Activated T-helper 1 cell treated with Interleukin-2 at 50 U/mL for 16 hours (primary cell): Measurements from ENCODE around the gene PDXP.
"Not testable (repeated sequence)": the region's sequence is repeated elsewhere in the genome, so short reads cannot be mapped to it uniquely, and the experiment has no call there.

Source experiments
- DNase-seq: peaks from one replicate; pipeline ENCODE4 v3.0.0-alpha.2; 2020; ENCODE audit warnings: low read depth

PDXP gene

DNA sequence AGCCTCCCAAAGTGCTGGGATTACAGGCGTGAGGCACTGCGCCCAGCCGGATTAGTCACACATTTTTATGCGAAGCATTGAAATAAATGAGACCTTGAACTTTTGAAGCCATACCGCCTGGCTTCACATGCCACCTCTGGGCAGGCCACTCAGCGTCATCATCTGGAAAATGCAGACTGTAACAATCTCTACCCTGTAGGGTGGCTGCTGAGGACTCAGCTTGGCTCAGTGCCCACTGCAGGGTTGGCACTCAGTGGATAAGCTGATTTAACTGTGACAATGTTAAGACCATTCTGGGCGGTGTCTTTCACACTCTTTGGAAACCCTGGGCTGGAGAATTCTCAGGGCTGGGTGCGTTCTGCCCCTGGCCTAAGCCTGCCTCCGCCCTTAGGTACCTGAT, 10.6 kb upstream of the PDXP start:
- no peak for DNase-seq

DNA sequence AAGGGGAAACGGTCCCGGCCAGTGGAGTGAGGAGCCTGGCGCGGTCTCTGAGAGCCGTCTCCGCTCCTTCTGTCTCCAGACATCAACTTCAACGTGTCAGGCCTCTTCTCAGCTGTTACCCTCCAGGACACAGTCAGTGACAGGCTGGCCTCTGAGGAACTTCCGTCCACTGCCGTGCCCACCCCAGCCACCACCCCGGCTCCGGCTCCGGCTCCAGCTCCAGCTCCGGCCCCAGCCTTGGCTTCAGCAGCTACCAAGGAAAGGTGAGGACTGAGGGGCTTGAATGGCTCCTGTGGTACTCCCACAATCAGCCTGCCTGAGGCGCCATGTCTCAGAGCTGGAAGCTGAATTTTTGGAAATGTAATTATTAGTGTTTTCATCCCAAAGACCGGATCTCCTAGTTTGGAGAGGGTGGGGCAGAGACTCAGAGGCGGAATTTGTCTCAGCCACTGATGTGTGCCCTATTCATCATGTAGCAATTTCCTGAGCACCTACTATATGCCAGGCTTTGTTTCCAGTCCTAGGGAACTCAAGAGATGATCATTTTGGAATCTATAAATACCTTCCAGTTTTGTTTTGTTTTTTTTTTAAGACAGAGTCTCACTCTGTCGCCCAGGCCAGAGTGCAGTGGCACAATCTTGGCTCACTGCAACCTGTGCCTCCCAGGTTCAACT, 7.9 kb upstream of the PDXP start:
- no peak for DNase-seq

DNA sequence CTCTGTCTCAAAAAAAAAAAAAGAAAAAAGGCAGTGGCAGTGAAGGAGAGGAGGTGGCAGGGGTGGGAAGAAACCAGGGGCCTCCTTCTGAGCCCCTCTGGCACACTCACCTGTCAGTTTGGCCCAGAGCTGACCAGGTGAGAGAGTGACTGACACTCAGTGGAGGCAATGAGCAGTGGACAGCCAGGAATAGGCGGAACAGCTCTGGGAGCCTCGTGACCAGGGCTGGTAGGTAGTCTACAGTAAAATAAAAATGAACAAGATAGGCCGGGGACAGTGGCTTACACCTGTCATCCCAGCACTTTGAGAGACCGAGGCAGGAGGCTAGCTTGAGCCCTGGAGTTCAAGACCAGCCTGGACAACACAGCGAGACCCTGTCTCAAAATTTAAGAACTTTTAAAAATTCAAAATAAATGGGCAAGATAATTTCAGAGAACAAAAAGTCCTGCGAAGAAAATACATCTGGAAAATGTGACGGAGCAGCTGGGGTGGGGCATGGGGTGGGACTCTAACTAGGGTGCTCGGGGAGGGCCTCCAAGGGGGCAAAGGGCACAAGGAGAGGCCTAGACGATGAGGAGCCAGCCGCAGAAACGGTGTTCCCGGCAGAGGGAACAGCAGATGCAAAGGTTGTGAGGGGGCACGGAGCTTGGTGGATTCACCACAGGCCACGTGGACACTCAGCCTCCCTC, 3.8 kb upstream of the PDXP start:
- no peak for DNase-seq

DNA sequence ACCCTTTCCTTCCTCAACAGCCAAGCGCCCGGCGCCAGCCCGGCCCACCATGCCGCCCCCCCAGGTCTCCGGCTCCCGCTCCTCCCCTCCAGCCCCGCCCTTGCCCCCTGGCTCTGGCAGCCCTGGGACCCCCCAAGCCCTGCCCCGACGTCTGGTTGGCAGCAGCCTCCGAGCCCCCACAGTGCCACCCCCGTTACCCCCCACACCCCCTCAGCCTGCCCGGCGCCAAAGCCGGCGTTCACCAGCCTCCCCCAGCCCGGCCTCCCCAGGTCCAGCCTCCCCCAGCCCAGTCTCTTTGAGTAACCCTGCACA, 3.3 kb upstream of the PDXP start:
- DNase-seq = no peak

DNA sequence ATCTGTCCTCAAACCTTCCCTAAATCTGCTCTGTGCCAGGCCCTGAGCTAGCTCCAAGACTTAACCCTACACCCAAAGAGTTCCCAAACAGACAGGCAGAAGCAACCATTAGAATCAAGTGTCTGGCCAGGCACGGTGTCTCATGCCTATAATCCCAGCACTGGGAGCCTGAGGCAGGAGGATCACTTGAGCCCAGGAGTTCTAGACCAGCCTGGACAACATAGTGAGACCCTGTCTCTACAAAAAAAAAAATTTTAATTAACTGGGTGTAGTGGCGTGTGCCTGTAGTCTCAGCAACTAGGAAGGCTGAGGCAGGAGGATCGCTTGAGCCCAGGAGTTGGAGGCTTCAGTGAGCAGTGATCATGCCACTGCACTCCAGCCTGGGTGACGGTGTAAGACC, 1.9 kb upstream of the PDXP start:
- not testable (repeated sequence) for DNase-seq

DNA sequence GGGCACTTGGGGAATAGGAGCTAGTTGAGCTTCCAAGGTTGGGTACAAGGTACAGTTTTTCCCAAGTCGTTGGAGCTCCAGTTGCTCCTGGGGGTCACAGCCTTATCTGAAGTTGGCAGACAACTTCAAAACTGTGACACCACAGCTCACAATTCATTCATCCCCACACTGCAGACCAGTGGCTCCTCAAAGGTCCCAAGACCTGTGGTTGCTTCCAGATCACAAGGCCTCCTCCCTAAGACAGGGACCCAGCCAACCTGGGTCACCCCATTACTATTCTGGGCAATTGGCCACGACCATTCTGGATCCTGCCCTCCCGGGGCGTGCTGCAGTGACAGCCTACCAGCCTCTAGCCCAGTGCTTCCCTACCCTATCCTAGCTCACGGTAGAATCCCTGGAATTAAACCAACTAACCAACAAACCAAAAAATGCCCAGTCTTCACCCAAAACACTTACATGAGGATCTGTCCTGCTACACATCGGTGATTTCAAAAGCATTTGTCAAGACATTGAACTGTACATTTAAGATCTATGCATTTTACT, 862 bp upstream of the PDXP start:
- DNase-seq = no peak

DNA sequence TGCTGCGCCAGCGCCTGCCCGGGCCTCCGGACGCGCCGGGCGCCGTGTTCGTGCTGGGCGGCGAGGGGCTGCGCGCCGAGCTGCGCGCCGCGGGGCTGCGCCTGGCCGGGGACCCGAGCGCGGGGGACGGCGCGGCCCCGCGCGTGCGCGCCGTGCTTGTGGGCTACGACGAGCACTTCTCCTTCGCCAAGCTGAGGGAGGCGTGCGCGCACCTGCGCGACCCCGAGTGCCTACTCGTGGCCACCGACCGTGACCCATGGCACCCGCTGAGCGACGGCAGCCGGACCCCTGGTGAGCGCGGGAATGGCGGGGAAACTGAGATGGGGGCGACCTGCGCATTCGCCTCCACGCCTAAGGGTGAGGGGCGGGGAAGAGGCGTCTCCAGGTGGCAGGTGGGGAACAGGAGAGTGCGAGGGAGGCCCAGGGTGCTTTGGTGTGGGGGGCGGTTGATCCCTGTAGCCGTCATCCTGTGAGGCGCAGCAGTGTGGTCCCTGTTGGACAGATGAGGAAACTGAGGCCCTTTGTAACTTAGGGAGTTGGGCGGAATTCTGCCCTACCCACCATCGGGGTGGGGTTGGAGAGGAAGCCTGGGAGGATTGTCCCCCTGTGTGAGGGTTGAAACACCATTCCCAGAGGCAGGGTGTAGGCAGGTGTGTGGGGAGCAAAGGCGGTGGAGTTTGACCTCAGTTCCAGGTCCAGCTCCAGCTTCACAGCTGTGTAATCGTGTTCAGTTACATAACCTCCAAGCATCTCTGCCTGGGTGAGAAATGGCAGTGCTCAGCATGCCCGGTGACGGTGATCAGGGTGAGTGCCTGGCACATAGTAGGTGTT, 758 bp downstream of the PDXP start:
- no peak for DNase-seq

DNA sequence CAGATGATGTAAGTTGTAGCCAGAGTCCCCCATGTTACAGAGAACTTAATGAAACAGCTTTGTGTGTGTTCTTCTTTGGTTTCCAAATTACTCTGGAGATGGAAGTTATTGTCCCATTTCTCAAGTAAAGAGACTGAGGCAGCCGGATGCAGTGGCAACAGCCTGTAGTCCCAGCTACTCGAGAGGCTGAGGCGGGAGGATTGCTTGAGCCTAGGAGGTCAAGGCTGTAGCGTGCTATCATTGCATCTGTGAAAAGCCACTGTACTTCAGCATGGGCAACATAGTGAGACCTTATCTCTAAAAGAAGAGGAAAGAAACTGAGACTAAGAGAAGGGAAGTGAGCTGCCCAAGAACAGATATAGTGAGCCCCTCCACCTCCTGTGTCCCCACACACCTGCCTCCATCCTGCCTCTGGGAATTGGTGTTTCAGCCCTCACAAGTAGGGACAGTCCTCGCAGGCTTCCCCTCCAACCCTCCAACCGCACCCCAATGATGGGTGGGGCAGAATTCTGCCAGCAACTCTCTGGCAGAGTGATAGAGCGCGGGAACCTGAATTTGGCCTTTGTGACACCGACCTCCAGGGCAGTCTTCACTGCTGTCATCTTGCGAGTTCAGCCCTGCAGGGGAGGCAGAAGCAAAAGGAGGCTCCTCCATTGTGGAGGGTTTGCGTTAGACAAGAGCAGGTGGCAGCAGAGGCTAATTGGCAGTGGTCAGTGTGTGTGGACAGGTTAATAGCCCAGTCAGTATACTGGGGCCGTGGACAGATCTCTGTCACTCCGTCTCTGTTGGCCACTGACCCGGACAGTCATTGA, 1.6 kb downstream of the PDXP start:
- no peak for DNase-seq

DNA sequence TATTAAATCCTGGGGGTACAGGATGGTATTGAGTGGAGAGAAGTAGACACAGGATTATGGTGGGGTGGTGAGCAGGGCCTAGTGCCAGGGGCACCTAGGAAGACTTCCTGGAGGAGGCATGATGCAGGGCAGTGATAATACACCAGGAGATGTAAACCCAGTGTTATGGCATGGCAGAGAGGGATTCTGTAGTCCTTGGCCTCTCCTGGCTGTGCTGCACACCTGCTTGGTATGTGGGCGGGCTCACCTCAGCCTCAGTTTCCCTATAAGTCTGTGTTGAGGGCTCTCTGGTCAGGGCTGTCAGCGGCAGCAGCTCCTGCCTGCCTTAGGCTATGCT, 2.2 kb downstream of the PDXP start:
- DNase-seq = no peak

DNA sequence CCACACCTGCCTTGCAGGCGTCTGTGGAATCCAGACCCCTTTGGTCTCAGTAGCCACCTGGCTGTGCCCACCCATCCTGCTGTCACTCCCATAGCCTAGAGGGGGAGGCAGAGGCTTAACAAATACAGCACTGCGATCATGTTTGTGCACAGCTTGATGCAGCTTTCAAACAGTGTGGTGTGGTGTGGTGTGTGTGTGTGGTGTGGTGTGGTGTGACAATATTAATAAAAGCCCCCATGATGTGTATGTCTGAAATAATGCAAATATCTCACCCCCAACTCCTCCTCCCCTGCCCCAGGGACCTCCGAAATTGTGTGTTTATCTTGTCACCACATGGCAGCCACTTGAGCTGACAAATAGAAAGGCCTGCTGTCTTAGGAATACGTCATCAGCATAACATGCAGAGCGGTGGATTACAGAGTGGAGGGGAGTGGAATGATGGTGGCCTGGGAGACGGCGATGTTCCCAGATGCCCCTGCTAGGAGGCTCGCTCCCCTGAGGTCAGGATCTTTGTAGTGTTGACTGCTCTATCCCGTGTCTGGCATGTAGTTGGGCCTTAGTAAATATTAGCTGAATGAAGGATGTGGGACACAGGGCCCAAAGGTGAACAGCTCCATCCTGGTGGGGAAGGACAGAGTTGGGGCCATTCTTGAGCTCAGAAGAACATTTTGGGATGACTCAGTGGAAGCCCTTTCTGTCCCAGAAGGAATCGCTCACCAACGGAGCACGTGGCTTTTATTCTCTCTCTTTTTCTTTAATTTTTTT, 2.8 kb downstream of the PDXP start:
- DNase-seq = no peak

DNA sequence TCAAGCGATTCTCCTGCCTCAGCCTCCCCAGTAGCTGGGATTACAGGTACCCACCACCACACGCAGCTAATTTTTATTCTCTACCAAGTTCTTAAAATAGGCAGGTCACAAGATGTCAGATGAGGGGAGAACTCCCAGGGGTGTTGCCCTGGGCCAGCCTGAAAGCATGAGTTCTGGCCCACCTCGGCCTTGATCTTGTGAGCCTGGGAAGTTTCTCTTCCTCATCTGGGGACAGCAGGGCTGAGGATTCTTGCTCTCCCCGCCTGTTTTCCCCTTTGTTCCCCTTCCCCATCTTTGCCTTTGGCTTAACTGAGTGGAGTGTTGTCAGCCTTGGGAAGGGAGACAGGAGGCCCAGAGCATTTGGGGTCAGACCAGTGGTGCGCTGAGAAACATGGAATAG, 3.5 kb downstream of the PDXP start:
- DNase-seq = no peak

DNA sequence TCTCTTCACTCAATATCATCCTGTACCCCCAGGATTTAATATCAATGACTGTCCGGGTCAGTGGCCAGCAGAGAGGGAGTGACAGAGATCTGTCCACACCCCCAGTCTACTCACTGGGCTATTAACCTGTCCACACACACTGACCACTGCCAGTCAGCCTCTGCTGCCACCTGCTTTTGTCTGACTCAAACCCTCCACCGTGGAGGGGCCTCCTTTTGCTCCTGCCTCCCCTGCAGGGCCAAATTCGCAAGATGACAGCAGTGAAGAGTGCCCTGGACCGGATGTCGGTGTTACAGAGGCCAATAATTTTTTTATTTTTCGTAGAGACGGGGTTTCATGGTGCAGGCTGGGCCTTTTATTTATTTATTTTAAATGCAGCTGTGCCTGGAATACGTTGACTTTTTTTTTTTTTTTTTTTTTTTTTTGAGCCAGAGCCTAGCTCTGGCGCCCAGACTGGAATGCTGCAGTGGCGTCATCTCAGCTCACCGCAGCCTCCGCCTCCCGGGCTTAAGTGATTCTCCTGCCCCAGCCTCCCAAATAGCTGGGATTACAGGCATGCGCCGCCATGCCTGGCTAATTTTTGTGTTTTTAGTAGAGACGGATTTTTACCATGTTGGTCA, 5.1 kb downstream of the PDXP start:
- DNase-seq = no peak

DNA sequence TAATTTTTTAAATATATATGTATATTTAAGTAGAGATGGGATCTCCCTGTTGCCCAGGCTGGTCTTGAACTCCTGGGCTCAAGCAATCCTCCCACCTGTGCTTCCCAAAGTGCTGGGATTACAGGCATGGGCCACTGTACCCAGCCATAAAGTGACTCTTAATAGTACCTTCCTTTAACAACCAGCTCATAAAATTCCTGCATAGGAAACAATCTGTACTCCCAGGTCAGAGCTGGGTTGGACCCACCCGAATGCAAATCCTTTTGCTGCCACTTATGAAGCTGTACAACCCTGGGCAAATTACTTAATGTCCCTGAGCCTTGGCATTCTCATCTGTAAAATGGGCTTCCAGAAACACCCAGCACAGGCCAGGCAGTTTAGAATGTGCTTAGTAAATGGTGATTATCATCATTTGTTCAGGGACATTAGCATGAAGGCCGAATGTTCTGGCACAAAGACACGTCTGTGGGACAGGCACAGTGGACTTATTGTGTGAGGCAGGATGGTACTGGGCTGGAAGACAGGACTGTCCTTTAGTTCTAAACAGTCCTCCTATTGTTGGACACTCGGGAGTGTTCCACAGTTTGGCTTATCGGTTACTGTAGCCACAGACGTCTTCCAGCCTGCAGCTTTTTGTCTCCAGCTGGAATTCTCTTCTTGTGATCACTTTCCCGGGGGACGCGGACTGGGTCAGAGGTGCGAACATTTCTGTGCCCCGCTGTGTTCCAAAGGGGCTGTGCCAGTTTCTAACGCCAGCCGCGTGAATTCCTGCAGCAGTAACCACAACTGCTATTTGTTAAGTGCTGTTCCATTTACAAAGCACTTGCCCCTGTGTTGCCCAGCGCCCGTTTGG, 6.0 kb downstream of the PDXP start:
- DNase-seq = no peak

DNA sequence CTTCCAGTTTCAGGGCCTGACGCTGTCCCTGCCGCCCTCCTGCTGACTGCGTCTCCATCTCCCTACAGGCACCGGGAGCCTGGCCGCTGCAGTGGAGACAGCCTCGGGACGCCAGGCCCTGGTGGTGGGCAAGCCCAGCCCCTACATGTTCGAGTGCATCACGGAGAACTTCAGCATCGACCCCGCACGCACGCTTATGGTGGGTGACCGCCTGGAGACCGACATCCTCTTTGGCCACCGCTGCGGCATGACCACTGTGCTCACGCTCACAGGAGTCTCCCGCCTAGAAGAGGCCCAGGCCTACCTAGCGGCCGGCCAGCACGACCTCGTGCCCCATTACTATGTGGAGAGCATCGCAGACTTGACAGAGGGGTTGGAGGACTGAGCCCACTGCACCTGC, 7.0 kb downstream of the PDXP start:
- no peak for DNase-seq

DNA sequence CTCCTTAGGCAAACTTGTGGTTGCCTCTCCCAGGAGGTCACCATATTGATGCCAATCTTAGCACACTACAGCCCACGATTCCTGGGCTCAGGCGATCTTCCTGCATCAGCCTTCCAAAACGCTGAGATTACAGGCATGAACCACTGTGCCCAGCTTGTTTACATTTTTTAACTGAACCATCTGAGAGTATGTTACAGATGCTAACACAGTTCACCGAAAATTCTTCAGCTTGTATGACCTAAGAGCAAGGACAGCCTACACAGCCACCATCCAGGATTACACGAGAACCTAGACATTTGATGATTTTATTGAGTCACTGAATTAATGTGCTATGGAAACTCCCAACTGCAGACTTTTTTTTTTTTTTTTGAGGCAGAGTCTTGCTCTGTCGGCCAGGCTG, 11.1 kb downstream of the PDXP start:
- no peak for DNase-seq

DNA sequence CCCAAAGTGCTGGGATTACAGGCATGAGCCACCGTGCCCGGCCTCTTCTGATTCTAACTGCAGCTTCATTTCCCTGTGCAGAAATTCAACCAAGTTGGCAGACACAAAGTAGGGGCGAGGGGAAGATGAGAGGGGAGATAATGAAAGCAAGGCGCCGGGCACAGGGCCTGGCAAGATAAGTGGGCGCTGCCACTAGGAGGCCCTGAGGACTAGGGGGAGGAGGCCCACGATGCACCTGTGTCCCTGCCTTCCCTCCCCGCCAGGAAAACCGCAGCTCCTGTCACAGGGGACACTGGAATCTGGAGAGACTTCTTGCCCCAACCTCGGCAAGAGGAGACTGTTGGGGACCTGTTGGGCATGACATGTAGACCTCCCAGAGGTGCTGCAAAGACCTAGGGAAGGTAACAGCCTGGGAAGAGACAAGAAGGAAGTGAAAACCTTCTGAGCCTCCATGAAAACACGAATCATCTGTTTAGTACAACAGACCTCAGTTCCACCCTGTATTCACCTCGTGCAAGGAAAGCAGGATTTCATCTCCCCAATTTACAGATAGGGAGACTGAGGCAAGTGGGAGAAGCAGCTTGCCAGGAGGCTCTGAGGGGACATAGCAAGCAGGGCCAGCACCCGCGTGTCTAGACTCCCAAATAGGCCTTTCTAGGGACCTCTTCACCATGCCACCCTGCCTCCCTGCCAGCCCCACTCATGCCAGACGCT, 13.8 kb downstream of the PDXP start:
- DNase-seq = no peak

DNA sequence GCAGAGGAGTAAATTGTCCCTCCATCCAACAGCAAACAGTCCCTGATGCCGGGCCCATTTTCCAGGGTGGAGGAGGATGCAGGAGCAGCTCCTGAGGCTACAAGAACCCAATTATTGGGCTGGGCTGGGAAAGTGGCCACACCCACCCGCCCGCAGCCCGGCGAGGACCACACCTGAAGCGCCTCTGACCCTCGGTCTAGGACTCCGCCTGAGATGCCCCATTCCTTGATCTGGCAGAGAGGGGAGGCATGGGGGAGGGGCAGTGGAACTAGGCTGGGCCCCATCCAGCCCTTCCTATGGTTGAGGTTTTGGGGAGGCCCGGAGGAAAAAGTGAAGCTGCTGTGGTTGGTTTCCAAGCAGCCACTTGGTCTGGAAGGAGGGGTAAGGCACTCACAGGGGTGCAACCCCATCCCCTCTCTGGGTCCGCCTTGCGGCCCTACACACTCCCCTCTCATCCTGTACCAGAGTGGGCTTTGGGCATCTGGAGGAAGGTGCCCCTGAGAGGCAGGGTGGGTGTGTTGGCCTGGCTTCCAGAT, 14.5 kb downstream of the PDXP start:
- DNase-seq = no peak

DNA sequence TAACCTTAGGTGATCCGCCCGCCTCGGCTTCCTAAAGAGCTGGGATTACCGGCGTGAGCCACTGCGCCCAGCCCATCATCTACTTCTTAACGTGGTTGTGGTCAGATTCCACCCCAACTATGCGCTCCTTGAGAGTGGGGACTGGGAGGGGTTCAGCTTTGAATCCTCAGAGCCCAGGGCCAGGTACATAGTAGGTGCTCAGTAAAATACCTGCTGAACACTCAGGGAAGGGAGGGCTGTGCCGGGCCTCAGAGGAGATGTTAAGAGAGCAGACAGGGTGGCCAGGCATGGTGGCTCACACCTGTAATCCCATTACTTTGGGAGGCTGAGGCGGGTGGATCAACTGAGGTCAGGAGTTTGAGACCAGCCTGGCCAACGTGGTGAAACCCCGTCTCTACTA, 15.7 kb downstream of the PDXP start:
- DNase-seq = no peak
